Activated T-cell treated with anti-CD3 and anti-CD28 coated beads for 1 hour (primary cell): ENCODE data around the gene RRAGC.
"Not testable (repeated sequence)": the region's sequence is repeated elsewhere in the genome, so short reads cannot be mapped to it uniquely, and the experiment has no call there.

Experiments used
- DNase-seq: peaks from one replicate; pipeline ENCODE4 v3.0.0-alpha.2; 2020; ENCODE audit warnings: low read depth

RRAGC gene

DNA sequence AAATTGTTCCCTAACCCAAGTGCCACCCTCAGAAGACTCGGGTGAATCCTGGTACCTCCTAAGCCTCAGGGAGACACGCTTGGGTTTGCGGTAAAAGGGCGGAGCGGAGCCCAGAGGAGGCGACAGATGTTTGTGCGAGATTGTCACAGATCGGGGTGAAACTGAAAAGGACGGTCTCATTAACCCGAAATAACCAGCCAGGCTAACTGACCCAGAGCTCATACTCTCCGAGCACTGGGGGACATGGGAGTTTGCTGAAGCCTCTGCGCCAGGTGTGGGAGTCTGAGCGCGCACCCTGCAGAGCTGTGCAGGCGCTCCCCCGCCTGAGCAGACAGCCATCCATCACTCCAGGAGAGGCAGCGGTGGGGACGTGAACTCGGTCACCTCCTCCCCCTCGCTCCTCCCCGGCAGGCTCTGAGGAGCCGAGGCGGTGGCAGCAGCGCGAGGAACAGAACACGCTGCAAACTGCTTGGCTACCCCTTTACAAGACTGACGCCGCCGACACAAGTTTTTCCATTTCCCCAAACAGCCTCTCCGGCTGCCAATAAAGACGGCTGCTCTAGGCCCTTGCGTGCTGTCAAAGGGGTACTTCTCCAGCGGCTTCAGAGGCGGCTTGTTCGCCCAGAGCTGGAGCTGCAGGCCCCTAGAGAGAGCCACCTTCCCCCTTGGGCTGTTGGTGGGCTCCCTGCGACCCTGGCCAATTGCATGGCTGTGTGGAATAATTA, 43.5 kb downstream of the RRAGC start:
- no peak for DNase-seq

DNA sequence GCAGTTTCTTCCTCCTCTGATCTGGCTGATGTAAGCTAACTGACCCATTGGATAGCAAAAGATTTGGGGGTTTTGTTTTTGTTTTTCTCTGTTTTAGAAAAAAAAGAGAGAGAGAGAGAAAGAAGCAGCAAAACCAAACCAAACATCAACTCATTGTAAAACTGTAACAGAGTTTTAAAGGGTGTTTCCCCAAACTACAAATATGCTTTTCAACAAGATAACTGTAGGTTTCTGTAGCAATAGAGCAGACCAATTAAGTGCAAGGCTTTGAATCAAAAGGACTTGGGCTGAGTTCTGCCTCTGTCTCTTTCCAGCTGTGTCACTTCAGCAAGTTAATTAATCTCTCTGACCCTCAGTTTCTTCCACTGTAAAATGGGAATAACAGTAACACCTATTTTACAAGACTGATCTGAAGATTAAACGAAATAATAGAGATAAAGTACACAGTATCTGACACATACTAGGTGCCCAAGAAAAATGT, 44.5 kb downstream of the RRAGC start:
- no peak for DNase-seq

- no peak for DNase-seq
Measured at GRCh38 chr1:38814444-38814983, 45.1 kb downstream of the RRAGC start.

DNA sequence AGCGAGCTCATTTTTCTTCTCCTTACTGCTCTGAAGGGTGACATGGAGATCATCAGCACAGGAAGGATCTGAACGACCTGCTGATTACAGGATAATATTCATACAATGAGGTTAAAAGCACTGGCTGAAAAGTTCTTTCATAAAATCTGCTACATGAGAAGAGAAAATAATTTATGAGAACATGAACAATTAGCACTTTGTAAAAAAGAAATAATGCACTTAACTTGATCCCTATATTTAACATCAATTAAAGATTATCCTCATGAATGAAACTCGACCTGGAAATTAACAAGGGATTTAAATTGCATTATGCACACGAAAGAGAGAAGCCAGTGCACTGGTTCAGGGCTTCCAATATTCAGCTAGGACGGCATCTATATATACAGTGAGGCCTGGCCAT, 46.6 kb downstream of the RRAGC start:
- DNase-seq, result no peak

- DNase-seq, result not testable (repeated sequence)
Measured at GRCh38 chr1:38811466-38811865, 48.1 kb downstream of the RRAGC start.

- DNase-seq, result no peak
Measured at GRCh38 chr1:38806090-38806489, 53.5 kb downstream of the RRAGC start.

GRCh38 chr1:38805036-38805435, 54.5 kb downstream of the RRAGC start:
- no peak for DNase-seq

DNA sequence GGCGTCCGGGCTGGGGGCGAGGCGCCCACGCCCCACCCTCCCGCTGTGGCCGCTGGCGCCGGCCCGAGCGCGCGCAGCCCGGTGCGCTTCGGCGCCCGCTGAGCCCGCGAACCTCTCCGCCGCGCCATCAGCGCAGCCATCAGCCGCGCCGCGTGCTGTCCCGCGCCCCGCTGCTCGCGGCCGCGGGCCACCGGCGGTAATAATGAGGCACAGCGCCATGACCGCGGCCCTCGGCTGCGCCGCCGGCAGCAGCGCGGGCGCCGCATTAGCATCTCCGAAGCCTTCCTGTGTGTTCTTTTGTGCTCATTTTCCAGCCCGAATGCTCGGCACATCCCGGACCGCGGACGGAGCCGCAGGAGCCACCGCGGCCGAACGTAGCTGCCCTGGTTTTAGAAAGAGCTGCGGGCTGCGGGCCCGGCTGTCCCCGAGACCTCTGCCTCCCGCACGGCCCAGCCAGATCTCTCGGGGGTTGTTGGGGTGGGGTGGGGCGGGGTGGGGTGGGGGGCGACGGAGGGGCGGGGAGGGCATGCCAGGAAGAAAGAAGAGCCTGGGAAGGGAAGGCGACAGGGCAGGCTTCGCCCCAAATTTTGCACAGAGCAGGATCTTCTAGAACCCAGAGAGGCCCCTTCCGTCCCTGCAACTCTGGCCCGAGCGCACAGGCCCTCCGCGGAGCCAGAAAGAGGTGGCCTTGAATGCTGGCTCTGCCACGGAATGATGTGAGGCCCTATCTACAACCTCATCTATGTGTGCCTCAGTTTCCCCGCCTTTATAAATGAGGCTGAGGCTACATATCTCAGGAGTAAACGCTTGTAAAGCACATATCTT, 55.3 kb downstream of the RRAGC start:
- DNase-seq, result no peak

DNA sequence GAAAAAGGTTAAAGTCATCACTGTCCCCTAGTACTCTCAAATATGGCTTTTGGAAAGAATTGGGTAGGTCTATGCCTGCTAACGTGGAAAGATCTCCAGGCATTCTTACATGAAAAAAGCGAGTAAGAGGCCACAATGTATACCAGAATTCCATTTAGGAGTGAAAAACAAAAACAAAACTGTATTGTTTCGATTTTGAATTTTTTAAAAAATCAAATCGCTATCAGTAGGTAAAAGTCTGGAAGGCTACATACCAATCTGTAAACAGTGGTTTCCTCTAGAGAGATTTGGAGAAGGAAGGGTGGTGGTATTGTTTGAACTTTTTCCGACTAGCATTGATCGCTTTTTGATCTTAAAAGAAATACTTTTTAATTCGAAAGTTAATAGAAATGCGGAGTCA, 55.9 kb downstream of the RRAGC start:
- no peak for DNase-seq

- DNase-seq, result no peak
Measured at GRCh38 chr1:38800720-38801671, 58.6 kb downstream of the RRAGC start.

DNA sequence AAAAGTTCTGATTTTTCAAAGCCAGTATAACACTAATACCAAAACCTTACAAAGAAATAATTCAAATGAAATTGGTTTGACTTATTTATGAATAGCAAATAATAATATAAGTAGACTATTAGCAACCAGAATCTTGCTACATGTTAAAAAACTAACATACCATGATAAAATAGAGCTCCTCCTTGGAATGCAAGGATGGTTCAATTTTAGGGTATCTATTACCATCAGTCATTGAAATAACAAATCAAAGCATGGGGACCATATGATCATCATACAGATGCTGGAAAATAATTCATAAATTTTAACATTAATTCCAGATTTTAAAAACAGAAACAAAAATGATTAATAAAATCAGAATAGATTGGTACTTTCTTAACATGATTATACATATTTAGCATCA, 66.3 kb downstream of the RRAGC start:
- DNase-seq, result no peak

- no peak for DNase-seq
Measured at GRCh38 chr1:38791892-38792291, 67.7 kb downstream of the RRAGC start.

DNA sequence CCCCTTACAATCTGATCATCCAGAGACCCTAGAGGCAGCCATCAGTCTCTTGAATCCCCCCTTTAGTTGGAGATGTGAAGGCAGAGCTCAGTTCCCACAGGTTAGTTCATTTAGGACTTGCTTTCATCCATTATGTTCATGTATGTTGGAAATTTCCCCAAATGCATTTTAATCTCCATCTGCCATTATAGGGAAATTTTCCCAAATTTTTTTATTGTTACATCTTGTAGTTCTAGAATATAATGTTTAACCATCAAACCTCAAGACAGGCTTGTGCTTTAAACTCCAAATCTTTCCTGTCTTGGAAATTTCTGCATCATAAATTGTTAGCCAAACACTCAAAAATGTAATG, 68.4 kb downstream of the RRAGC start:
- DNase-seq, result no peak

- no peak for DNase-seq
Measured at GRCh38 chr1:38790422-38791163, 69.0 kb downstream of the RRAGC start.

- DNase-seq, result no peak
Measured at GRCh38 chr1:38789498-38790169, 69.9 kb downstream of the RRAGC start.

DNA sequence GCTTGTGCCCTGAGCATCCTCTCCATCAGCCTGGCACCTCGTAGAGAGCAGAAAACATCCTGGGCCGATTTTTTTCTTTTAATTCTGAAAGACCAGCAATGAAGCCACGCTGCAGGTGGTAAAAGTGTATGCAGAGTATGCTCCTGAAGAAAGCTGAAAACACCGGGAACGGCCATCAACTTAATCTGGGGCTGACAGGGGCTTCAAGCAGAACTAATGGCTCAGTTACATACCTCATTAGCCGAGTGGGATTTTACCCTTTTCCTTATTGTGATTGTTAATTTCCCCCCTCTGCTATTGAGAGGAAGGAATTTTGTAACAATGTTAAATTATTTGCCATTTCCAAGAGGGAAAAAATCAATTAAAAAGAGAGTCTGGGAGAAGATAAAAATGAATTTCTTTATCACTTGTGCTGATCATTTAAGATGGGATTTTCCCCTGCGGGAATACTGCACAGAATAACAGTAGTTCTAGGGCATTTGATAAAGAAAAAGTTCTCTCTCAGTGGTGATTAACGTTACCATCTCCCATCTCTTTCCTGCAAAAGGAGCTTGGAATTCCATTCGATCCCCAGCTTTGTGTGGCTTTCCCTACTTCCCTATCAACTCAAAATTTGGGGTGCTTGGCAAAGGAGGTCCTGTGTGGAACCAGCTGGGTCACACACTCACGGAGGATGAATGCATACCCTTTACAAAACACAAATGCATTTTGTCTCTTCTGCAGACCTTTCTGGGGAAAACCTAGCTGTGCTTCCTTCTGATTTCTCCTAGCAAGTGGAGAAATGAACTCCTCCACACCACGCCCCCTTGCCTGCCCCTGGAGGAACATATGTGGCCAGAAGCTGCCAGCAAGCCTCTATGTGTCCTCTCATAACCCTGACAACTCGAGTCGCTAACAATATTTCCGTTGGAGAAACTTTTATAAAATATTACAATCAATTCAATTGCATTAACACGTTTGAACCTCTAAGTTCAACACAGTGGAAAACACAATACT, 70.9 kb downstream of the RRAGC start:
- no peak for DNase-seq
